Neural cell (in vitro differentiated cells): ENCODE results near the gene VAMP8. TPM values are rescaled to one million over a fixed set of nuclear protein-coding genes. Genes with fewer than 3 reads are reported as not detected.

ENCODE experiments used
- H2AFZ ChIP-seq: fragments of 200-600, 300-800 bp; sonication (generic), shearing (Covaris generic); 2 replicates; pipeline ENCODE4 v1.6.0; 2014; ENCODE audit warnings: low read depth, mild to moderate bottlenecking, antibody characterized with exemption, low read length, moderate library complexity
- H3F3A ChIP-seq: fragments of 200-600 bp; shearing (Covaris generic); 2 replicates; pipeline ENCODE4 v1.6.1; 2016; ENCODE audit warnings: mild to moderate bottlenecking, moderate library complexity, mixed read lengths, antibody characterized with exemption, low read length; ENCODE audit not compliant: insufficient read depth, poor library complexity, severe bottlenecking
- H3K27ac ChIP-seq: fragments of 200-600, 300-800 bp; sonication (generic), shearing (Covaris generic); 2 replicates; pipeline ENCODE4 v1.5.1; 2014; ENCODE audit warnings: mild to moderate bottlenecking, low read length, moderate library complexity
- H3K27me3 ChIP-seq: fragments of 300-800, 200-600 bp; sonication (generic), shearing (Covaris generic); 2 replicates; pipeline ENCODE4 v1.6.0; 2014; ENCODE audit warnings: mild to moderate bottlenecking, low read depth, low read length, moderate library complexity; ENCODE audit not compliant: insufficient read depth
- H3K36me3 ChIP-seq: fragments of 300-800, 200-600 bp; sonication (generic), shearing (Covaris generic); 2 replicates; pipeline ENCODE4 v1.5.1; 2014; ENCODE audit warnings: mild to moderate bottlenecking, antibody characterized with exemption, low read length, moderate library complexity; ENCODE audit not compliant: insufficient read depth
- H3K4me2 ChIP-seq: fragments of 300-800, 200-600 bp; sonication (generic), shearing (Covaris generic); 2 replicates; pipeline ENCODE4 v1.6.0; 2014; ENCODE audit warnings: mild to moderate bottlenecking, low read length
- H3K4me3 ChIP-seq: fragments of 300-800, 200-600 bp; sonication (generic), shearing (Covaris generic); 2 replicates; pipeline ENCODE4 v1.5.1; 2014; ENCODE audit warnings: mild to moderate bottlenecking, low read length, moderate library complexity
- H3K79me2 ChIP-seq: fragments of 200-600 bp; shearing (Covaris generic); replicated peaks from 2 replicates; pipeline ENCODE4 v1.6.0; 2014; ENCODE audit warnings: mild to moderate bottlenecking, low read length, moderate library complexity; ENCODE audit not compliant: insufficient read depth
- H3K9ac ChIP-seq: fragments of 300-800, 200-600 bp; sonication (generic), shearing (Covaris generic); 2 replicates; pipeline ENCODE4 v1.6.1; 2016; ENCODE audit warnings: mild to moderate bottlenecking, low read length, mixed read lengths
- H3K9me2 ChIP-seq: fragments of 200-600 bp; shearing (Covaris generic); 2 replicates; pipeline ENCODE4 v1.6.1; 2016; ENCODE audit warnings: mild to moderate bottlenecking, low read length, mixed read lengths; ENCODE audit not compliant: insufficient read depth
- H3K9me3 ChIP-seq: fragments of 200-600, 300-800 bp; sonication (generic), shearing (Covaris generic); 2 replicates; pipeline ENCODE4 v1.6.1; 2016; ENCODE audit warnings: mild to moderate bottlenecking, mixed run types, low read length, moderate library complexity, mixed read lengths
- H4K20me1 ChIP-seq: fragments of 200-600 bp; shearing (Covaris generic); 2 replicates; pipeline ENCODE4 v1.6.1; 2016; ENCODE audit warnings: mild to moderate bottlenecking, mixed run types; ENCODE audit not compliant: insufficient read depth
- EP300 ChIP-seq: fragments of 450-650 bp; conservative IDR thresholded peaks from 2 replicates; pipeline ENCODE4 v1.6.1; 2014; ENCODE audit warnings: antibody characterized with exemption, mild to moderate bottlenecking, moderate library complexity; ENCODE audit not compliant: poor library complexity, severe bottlenecking
- EZH2 ChIP-seq: fragments of 200-600, 300-800 bp; shearing (Covaris generic), sonication (generic); IDR thresholded peaks from 2 replicates; pipeline ENCODE4 v1.6.1; 2014; ENCODE audit warnings: antibody characterized with exemption, low read length, borderline replicate concordance, mild to moderate bottlenecking; ENCODE audit not compliant: insufficient read depth, poor library complexity, severe bottlenecking
- MXI1 ChIP-seq: fragments of 450-650 bp; conservative IDR thresholded peaks from 2 replicates; pipeline ENCODE4 v1.6.1; 2014; ENCODE audit warnings: antibody characterized with exemption, mild to moderate bottlenecking; ENCODE audit not compliant: poor library complexity, severe bottlenecking
- POLR2AphosphoS5 ChIP-seq: IDR thresholded peaks from 2 replicates; pipeline ENCODE4 v1.6.1; 2012
- RAD21 ChIP-seq: fragments of 450-650 bp; conservative IDR thresholded peaks from 2 replicates; pipeline ENCODE4 v1.6.1; 2014; ENCODE audit warnings: antibody characterized with exemption, mild to moderate bottlenecking, moderate library complexity
- SMC3 ChIP-seq: fragments of 450-650 bp; conservative IDR thresholded peaks from 2 replicates; pipeline ENCODE4 v1.6.1; 2014; ENCODE audit warnings: antibody characterized with exemption, mild to moderate bottlenecking, moderate library complexity; ENCODE audit not compliant: poor library complexity
- TAF1 ChIP-seq: IDR thresholded peaks from 2 replicates; pipeline ENCODE4 v1.6.1; 2012; ENCODE audit warnings: low read depth
- polyA plus RNA-seq: library from polyadenylated mRNA; depleted of rRNA; stranded (reverse); fragments of >200 nt; gene quantifications from 2 replicates; pipeline ENCODE4 v1.2.3, GENCODE V29; 2014
- TF ChIP-seq, protein P1 (sequence below): IDR thresholded peaks from 2 replicates; pipeline ENCODE4 v1.6.1; 2012; ENCODE audit warnings: borderline replicate concordance
- TF ChIP-seq, protein P2 (sequence below): fragments of 450-650 bp; IDR thresholded peaks from 2 replicates; pipeline ENCODE4 v1.5.1; 2014; ENCODE audit warnings: antibody characterized with exemption, mild to moderate bottlenecking, moderate library complexity; ENCODE audit not compliant: poor library complexity, severe bottlenecking

Gene VAMP8
- polyA plus RNA-seq, 1 donor from 2014 or later = not detected

DNA sequence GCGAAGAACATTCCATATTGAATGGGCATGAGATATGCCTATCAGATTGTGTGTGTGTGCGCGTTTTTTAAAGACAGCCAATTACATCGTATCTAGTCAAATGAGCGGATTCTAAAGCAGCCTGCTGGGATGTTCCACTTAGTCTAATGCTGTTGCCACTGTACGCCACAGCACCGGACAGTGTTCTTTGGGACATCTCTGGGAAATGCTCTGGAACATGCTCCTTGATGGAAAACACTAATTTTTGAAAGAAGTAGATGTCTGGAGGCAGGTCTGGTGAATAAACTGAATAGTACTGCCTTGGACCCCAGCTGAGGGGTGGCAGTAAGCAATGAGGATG is 28.7 kb downstream of the VAMP8 start:
- Histone ChIP-seq H2AFZ (no peak overlapping the region), H3K27me3 (no peaks in the 10 kb centered on the region), H3K36me3 (peaks cover 7% of the 10 kb centered on the region), H3F3A (no peaks in the 10 kb centered on the region), H4K20me1 (no peaks in the 10 kb centered on the region), H3K4me3 (no peak overlapping the region), H3K9me2 (no peaks in the 10 kb centered on the region), H3K4me2 (no peak overlapping the region), H3K79me2 (peaks cover 2% of the 10 kb centered on the region), H3K9me3 (no peaks in the 10 kb centered on the region), H3K9ac (no peak overlapping the region), H3K27ac (no peak overlapping the region)
- TF ChIP-seq EP300 (no peak), MXI1 (no peak), EZH2 (no peak), POLR2AphosphoS5 (no peak), SMC3 (no peak), TAF1 (no peak), RAD21 (no peak)
- TF ChIP-seq, protein P1, sequence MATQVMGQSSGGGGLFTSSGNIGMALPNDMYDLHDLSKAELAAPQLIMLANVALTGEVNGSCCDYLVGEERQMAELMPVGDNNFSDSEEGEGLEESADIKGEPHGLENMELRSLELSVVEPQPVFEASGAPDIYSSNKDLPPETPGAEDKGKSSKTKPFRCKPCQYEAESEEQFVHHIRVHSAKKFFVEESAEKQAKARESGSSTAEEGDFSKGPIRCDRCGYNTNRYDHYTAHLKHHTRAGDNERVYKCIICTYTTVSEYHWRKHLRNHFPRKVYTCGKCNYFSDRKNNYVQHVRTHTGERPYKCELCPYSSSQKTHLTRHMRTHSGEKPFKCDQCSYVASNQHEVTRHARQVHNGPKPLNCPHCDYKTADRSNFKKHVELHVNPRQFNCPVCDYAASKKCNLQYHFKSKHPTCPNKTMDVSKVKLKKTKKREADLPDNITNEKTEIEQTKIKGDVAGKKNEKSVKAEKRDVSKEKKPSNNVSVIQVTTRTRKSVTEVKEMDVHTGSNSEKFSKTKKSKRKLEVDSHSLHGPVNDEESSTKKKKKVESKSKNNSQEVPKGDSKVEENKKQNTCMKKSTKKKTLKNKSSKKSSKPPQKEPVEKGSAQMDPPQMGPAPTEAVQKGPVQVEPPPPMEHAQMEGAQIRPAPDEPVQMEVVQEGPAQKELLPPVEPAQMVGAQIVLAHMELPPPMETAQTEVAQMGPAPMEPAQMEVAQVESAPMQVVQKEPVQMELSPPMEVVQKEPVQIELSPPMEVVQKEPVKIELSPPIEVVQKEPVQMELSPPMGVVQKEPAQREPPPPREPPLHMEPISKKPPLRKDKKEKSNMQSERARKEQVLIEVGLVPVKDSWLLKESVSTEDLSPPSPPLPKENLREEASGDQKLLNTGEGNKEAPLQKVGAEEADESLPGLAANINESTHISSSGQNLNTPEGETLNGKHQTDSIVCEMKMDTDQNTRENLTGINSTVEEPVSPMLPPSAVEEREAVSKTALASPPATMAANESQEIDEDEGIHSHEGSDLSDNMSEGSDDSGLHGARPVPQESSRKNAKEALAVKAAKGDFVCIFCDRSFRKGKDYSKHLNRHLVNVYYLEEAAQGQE = no peak
- TF ChIP-seq, protein P2, sequence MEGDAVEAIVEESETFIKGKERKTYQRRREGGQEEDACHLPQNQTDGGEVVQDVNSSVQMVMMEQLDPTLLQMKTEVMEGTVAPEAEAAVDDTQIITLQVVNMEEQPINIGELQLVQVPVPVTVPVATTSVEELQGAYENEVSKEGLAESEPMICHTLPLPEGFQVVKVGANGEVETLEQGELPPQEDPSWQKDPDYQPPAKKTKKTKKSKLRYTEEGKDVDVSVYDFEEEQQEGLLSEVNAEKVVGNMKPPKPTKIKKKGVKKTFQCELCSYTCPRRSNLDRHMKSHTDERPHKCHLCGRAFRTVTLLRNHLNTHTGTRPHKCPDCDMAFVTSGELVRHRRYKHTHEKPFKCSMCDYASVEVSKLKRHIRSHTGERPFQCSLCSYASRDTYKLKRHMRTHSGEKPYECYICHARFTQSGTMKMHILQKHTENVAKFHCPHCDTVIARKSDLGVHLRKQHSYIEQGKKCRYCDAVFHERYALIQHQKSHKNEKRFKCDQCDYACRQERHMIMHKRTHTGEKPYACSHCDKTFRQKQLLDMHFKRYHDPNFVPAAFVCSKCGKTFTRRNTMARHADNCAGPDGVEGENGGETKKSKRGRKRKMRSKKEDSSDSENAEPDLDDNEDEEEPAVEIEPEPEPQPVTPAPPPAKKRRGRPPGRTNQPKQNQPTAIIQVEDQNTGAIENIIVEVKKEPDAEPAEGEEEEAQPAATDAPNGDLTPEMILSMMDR = no peak

- H3K4me2 ChIP-seq = no peak overlapping the region
- TF ChIP-seq POLR2AphosphoS5 (no peak), EZH2 (no peak), TAF1 (no peak), EP300 (no peak), SMC3 (no peak), MXI1 (no peak), RAD21 (no peak)
- TF ChIP-seq, protein P1 = no peak
- TF ChIP-seq, protein P2 = no peak
- no peak overlapping the region for H2AFZ ChIP-seq
- H3F3A ChIP-seq = no peaks in the 10 kb centered on the region
- H3K9ac ChIP-seq = no peak overlapping the region
- peaks cover 7% of the 10 kb centered on the region for H3K36me3 ChIP-seq
- H3K9me2 ChIP-seq = no peaks in the 10 kb centered on the region
- no peaks in the 10 kb centered on the region for H3K27me3 ChIP-seq
- no peaks in the 10 kb centered on the region for H3K9me3 ChIP-seq
- no peaks in the 10 kb centered on the region for H4K20me1 ChIP-seq
- no peak overlapping the region for H3K4me3 ChIP-seq
- H3K79me2 ChIP-seq = peaks cover 14% of the 10 kb centered on the region
- no peak overlapping the region for H3K27ac ChIP-seq
These were observed 30.2 kb downstream of the VAMP8 start for GRCh38 chr2:85607268-85608215.
